Neuronal stem cell (in vitro differentiated cells): Measurements from ENCODE around the gene B3GALT5.
A peak's percentile ranks its signal among the peaks of the same experiment; 100 is the strongest.

Source experiments
- DNase-seq: peaks from one replicate; pipeline ENCODE4 v3.0.0-alpha.2; 2013; ENCODE audit warnings: low spot score
- H2AFZ ChIP-seq: one replicate; pipeline ENCODE4 v1.6.1; 2013; ENCODE audit warnings: mild to moderate bottlenecking, low read length, inconsistent platforms
- H2AK5ac ChIP-seq: 2 replicates; pipeline ENCODE4 v1.6.1; 2013; ENCODE audit warnings: low read depth, mild to moderate bottlenecking, inconsistent platforms, low read length, moderate library complexity, mixed read lengths
- H2BK120ac ChIP-seq: 2 replicates; pipeline ENCODE4 v1.6.1; 2013; ENCODE audit warnings: low read depth, mild to moderate bottlenecking, inconsistent platforms, low read length, moderate library complexity, mixed read lengths
- H2BK12ac ChIP-seq: one replicate; pipeline ENCODE4 v1.6.1; 2013; ENCODE audit warnings: low read length, inconsistent platforms
- H2BK15ac ChIP-seq: 2 replicates; pipeline ENCODE4 v1.6.1; 2013; ENCODE audit warnings: mild to moderate bottlenecking, low read length, inconsistent platforms, mixed read lengths
- H2BK5ac ChIP-seq: one replicate; pipeline ENCODE4 v1.6.1; 2013; ENCODE audit warnings: inconsistent platforms, mild to moderate bottlenecking, low read length, moderate library complexity
- H3K14ac ChIP-seq: one replicate; pipeline ENCODE4 v1.6.1; 2013; ENCODE audit warnings: low read length, inconsistent platforms
- H3K18ac ChIP-seq: 2 replicates; pipeline ENCODE4 v1.6.1; 2013; ENCODE audit warnings: low read length, inconsistent platforms
- H3K23ac ChIP-seq: 2 replicates; pipeline ENCODE4 v1.6.1; 2013; ENCODE audit warnings: low read depth, mild to moderate bottlenecking, mixed read lengths, low read length, inconsistent platforms; ENCODE audit not compliant: poor library complexity
- H3K27ac ChIP-seq: replicated peaks from 3 replicates; pipeline ENCODE4 v1.5.1; 2013; ENCODE audit warnings: low read length, inconsistent platforms
- H3K27me3 ChIP-seq, 3 experiments: 2 replicates each; pipeline ENCODE4 v1.6.1; 2013; ENCODE audit warnings: low read length in 3 of 3, mild to moderate bottlenecking in 2 of 3, inconsistent platforms in 1 of 3, low read depth in 1 of 3, mixed read lengths in 1 of 3, moderate library complexity in 1 of 3; ENCODE audit not compliant: control insufficient read depth in 3 of 3, insufficient read depth in 3 of 3
- H3K36me3 ChIP-seq, 2 donors: replicated peaks in 1 of 2; 2 replicates each; pipeline ENCODE4 v1.6.1; 2013; ENCODE audit warnings: low read length in 2 of 2; ENCODE audit not compliant: control insufficient read depth in 2 of 2, insufficient read depth in 2 of 2
- H3K4ac ChIP-seq: 2 replicates; pipeline ENCODE4 v1.6.1; 2013; ENCODE audit warnings: inconsistent platforms, mild to moderate bottlenecking, low read length, moderate library complexity
- H3K4me1 ChIP-seq, 2 donors: 1 replicate in 1 of 2; 2 replicates in 1 of 2; pipeline ENCODE4 v1.6.1; 2013; ENCODE audit warnings: low read length in 2 of 2, low read depth in 1 of 2; ENCODE audit not compliant: control insufficient read depth in 2 of 2, insufficient read depth in 1 of 2
- H3K4me2 ChIP-seq: one replicate; pipeline ENCODE4 v1.6.1; 2013; ENCODE audit warnings: mild to moderate bottlenecking, low read length, inconsistent platforms; ENCODE audit not compliant: insufficient read depth, poor library complexity, severe bottlenecking
- H3K4me3 ChIP-seq, 2 donors: 2 replicates each; pipeline ENCODE4 v1.5.1; 2013; ENCODE audit warnings: low read length in 2 of 2, mild to moderate bottlenecking in 2 of 2, inconsistent platforms in 1 of 2, moderate library complexity in 1 of 2
- H3K79me1 ChIP-seq: one replicate; pipeline ENCODE4 v1.6.1; 2013; ENCODE audit warnings: low read depth, mild to moderate bottlenecking, inconsistent platforms, low read length, moderate library complexity
- H3K9ac ChIP-seq: one replicate; pipeline ENCODE4 v1.6.1; 2013; ENCODE audit warnings: mild to moderate bottlenecking, low read depth, low read length, inconsistent platforms; ENCODE audit not compliant: poor library complexity
- H3K9me3 ChIP-seq, 2 donors: replicated peaks in 1 of 2; 2 replicates each; pipeline versions ENCODE3 to v1.6.1; 2013; ENCODE audit warnings: low read length in 2 of 2, mild to moderate bottlenecking in 2 of 2, inconsistent platforms in 1 of 2, low read depth in 1 of 2, mixed read lengths in 1 of 2, moderate library complexity in 1 of 2; ENCODE audit not compliant: control insufficient read depth in 2 of 2, insufficient read depth in 1 of 2
- H4K8ac ChIP-seq: one replicate; pipeline ENCODE4 v1.6.1; 2013; ENCODE audit warnings: low read depth, mild to moderate bottlenecking, inconsistent platforms, low read length, moderate library complexity
- H4K91ac ChIP-seq: one replicate; pipeline ENCODE4 v1.6.1; 2013; ENCODE audit warnings: low read length, low read depth, mild to moderate bottlenecking, inconsistent platforms; ENCODE audit not compliant: poor library complexity
- WGBS, 2 donors: extraction: QIAGEN DNeasy Blood & Tissue Kit; methylation state at CpG; one replicate each; pipeline ENCODE4 v1.1.7; 2013; ENCODE audit warnings: missing lambda C conversion rate in 2 of 2, mixed read lengths in 1 of 2; ENCODE audit not compliant: insufficient read length in 2 of 2, insufficient replicate concordance in 1 of 2; ENCODE audit errors: extremely low coverage in 2 of 2; 5-methylcytosine and 5-hydroxymethylcytosine counted together

Gene B3GALT5

DNA sequence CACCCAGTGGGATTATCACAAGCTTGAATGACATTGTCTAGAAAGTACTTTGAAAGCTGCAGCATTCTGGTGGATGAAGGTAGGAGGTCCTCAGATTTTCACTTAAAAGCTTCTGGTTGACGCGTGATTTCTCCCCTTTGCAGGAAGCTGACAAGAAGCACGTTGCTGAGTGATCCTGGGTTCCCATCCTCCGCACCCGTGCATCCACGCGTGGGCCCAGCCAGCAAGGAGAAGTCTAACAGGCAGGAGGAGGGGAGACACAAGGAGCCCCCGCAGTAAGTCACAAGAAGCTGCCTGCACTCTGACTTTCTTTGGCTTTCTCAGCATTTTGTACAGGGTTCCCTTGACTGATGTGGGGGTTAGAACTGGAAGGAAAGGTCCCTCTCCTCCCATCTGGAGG is 7.8 kb upstream of the B3GALT5 start:
- Histone ChIP-seq H2BK12ac (no peak overlapping the region), H4K8ac (no peak overlapping the region), H3K4ac (no peak overlapping the region), H3K18ac (no peak overlapping the region), H3K14ac (no peak overlapping the region), H2AK5ac (no peak overlapping the region), H3K36me3 (no peaks in the 10 kb centered on the region), H2BK5ac (no peak overlapping the region), H3K9ac (no peak overlapping the region), H3K79me1 (no peaks in the 10 kb centered on the region), H3K27ac (no peak overlapping the region), H3K9me3 (no peaks in the 10 kb centered on the region), H2BK120ac (no peak overlapping the region), H3K23ac (no peak overlapping the region), H3K4me1 (peaks cover 0 to 5% of the 10 kb centered on the region in 2 donors), H4K91ac (no peak overlapping the region), H3K4me3 (no peak overlapping the region), H2AFZ (no peak overlapping the region), H2BK15ac (no peak overlapping the region), H3K27me3 (no peaks in the 10 kb centered on the region), H3K4me2 (no peak overlapping the region)
- WGBS, 2 donors = no CpG with 5 or more reads among the region's 8 CpGs
- DNase-seq = no peak

DNA sequence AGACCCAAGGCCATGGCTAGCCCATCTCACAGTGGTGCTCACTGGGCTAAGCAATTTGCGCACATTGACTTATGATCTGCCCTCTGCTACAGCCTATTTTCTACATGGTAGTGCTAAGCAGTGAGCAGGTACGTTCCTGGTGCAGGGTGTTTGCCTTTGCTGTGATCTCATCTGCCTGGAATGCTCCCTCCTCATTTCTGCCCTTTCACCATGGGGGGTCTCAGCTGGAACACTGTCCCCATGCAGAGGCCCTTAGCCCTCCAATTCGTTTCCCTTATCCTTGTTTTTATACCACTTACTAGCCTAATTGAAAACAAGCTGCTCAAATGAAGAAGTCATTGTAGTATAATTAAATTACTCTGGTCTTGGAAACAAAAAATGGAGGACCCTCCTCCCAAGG is 2.0 kb upstream of the B3GALT5 start:
- no peaks in the 10 kb centered on the region for H3K79me1 ChIP-seq

DNA sequence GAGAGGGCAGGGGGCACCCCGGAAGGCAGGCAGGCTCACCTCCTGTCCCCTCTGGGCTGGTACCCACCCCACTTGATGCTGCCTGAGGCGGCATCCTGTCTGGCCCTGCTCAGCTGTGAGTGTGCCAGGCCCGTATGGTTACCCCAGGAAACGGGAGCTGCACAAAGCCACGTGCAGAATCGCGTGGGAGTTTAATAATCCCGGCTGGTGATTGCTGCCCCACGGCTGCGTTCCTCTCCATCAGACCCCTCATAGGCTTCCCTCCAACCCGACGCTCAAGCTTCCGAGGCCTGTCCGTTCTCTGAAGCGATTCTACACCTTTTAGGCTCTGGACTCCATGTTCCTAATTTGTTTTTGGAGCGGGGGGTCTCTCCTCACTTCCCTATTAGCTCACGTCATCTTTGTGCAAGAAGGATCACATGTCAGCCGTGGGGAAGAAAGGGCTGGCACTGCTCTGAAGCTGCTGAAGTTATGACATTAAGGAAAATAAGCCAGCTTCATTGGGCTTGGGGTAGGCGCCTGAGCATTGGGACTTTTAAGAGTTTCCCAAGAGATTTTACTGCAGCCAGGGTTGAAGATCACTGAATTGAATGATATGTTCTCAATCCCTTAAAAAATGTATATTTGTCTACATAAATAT is 1.1 kb upstream of the B3GALT5 start:
- H3K27me3 ChIP-seq = peaks cover 0 to 2% (median 0%) of the 10 kb centered on the region in 3 experiments
- no peak overlapping the region for H4K8ac ChIP-seq
- H3K4me1 ChIP-seq = peaks cover 9 to 18% of the 10 kb centered on the region in 2 donors
- peak overlapping the region; percentile 21 for H3K4me2 ChIP-seq
- H3K9ac ChIP-seq = peak overlapping the region; percentile 22
- H4K91ac ChIP-seq = no peak overlapping the region
- H2BK5ac ChIP-seq = no peak overlapping the region
- H3K9me3 ChIP-seq = peaks cover 0 to 2% of the 10 kb centered on the region in 2 donors
- no CpG with 5 or more reads among the region's 19 CpGs for WGBS, 2 donors
- H3K18ac ChIP-seq = peak overlapping the region; percentile 81
- H2AK5ac ChIP-seq = peak overlapping the region; percentile 66
- DNase-seq = no peak
- peak overlapping the region; percentile 51 for H2BK15ac ChIP-seq
- H3K27ac ChIP-seq = no peak overlapping the region
- H3K36me3 ChIP-seq = no peaks in the 10 kb centered on the region
- H3K23ac ChIP-seq = no peak overlapping the region
- no peak overlapping the region for H3K4me3 ChIP-seq
- no peaks in the 10 kb centered on the region for H3K79me1 ChIP-seq
- H2BK120ac ChIP-seq = no peak overlapping the region
- no peak overlapping the region for H3K14ac ChIP-seq
- peak overlapping the region; percentile 73 for H2AFZ ChIP-seq
- H3K4ac ChIP-seq = peak overlapping the region; percentile 10
- H2BK12ac ChIP-seq = peak overlapping the region; percentile 43

More for the DNA sequence above, 2.0 kb upstream of the B3GALT5 start:
- H3K4me1 ChIP-seq = peaks cover 9 to 18% of the 10 kb centered on the region in 2 donors
- H3K27ac ChIP-seq = no peak overlapping the region
- H2BK120ac ChIP-seq = no peak overlapping the region
- H3K14ac ChIP-seq = no peak overlapping the region
- H4K8ac ChIP-seq = no peak overlapping the region
- no peak for DNase-seq
- H3K23ac ChIP-seq = no peak overlapping the region
- H3K9ac ChIP-seq = no peak overlapping the region
- no CpG with 5 or more reads among the region's 3 CpGs for whole genome bisulfite sequencing, 2 donors
- H3K4me2 ChIP-seq = no peak overlapping the region
- H3K27me3 ChIP-seq = peaks cover 0 to 2% (median 0%) of the 10 kb centered on the region in 3 experiments
- no peak overlapping the region for H2BK12ac ChIP-seq
- no peak overlapping the region for H2BK15ac ChIP-seq
- no peak overlapping the region for H4K91ac ChIP-seq
- no peaks in the 10 kb centered on the region for H3K36me3 ChIP-seq
- H3K9me3 ChIP-seq = peaks cover 0 to 2% of the 10 kb centered on the region in 2 donors
- no peak overlapping the region for H2BK5ac ChIP-seq
- H2AFZ ChIP-seq = no peak overlapping the region
- H3K4me3 ChIP-seq = no peak overlapping the region
- H3K18ac ChIP-seq = no peak overlapping the region
- H2AK5ac ChIP-seq = no peak overlapping the region
- no peak overlapping the region for H3K4ac ChIP-seq

DNA sequence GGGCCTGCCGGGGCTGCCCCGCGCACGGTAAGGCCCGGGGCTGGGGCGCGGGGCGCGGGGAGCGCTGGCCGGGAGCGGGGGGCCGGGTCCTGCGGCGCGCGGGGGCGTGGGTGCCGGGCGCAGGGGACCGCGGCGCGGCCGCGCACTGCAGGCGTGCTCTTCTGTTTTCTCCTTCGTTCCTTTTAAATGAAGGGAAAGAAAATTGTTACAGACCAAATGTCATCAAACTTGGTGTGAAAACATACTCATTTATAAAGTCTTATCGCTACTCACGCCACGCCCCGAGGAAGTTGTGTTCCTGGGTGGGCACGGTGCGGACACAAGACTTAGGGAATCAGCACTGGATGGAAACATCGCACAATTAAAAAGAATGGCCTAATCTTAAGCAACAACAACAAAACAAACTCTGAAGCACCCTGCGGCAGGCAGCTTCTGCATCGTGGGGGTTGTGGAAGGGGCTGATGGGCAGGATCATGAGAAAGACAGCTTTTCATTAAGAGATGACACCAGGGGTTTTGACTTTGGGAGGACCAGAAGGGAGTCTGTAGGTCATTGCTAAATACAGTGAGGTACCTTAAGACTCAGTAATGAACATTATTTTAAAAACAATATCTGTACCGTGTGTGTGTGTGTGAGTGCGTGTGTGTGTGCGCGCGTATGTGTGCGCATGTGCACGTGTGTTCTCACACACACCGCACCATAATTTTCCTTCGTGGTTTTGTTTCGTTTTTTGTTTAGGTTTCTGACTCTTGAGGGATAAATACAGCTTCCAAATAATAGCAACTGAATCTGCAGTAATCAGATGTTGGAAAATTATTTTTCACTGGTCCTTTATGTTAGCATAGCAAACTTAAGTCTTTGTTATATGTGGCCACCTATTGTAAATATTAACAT is 548 bp downstream of the B3GALT5 start:
- Histone ChIP-seq H2BK5ac (no peak overlapping the region), H3K4me2 (peak overlapping the region; percentile 48), H2AK5ac (no peak overlapping the region), H2AFZ (peak overlapping the region; percentile 89), H3K79me1 (no peaks in the 10 kb centered on the region), H3K18ac (peak overlapping the region; percentile 15), H3K36me3 (no peaks in the 10 kb centered on the region), H4K91ac (no peak overlapping the region), H3K4ac (no peak overlapping the region), H2BK12ac (no peak overlapping the region), H3K9ac (no peak overlapping the region), H3K4me1 (peaks cover 9 to 18% of the 10 kb centered on the region in 2 donors), H3K27ac (no peak overlapping the region), H2BK15ac (no peak overlapping the region), H4K8ac (no peak overlapping the region), H3K14ac (no peak overlapping the region), H2BK120ac (no peak overlapping the region), H3K27me3 (peaks cover 0 to 2% (median 0%) of the 10 kb centered on the region in 3 experiments), H3K4me3 (peak overlapping the region; percentile 57 to 78), H3K9me3 (peaks cover 0 to 2% of the 10 kb centered on the region in 2 donors), H3K23ac (no peak overlapping the region)
- no peak for DNase-seq
- WGBS, 2 donors = no CpG with 5 or more reads among the region's 47 CpGs
